Chondrocyte (in vitro differentiated cells): ENCODE data around the gene ANO1. TPM values are rescaled to one million over a fixed set of nuclear protein-coding genes. Genes with fewer than 3 reads are reported as not detected.
A peak's percentile ranks its signal among the peaks of the same experiment; 100 is the strongest.

Experiments used
- DNase-seq: peaks from one replicate; pipeline ENCODE4 v3.0.0; 2021; ENCODE audit warnings: mixed read lengths, low spot score
- H3K27ac Mint-ChIP-seq: one replicate; pipeline ENCODE4 v1.8.0; 2021; ENCODE audit warnings: mild to moderate bottlenecking, moderate library complexity, mixed read lengths; ENCODE audit not compliant: unreplicated experiment
- H3K27me3 Mint-ChIP-seq: 2 replicates; pipeline ENCODE4 v1.8.0; 2021; ENCODE audit warnings: low read depth, mixed read lengths
- H3K36me3 Mint-ChIP-seq: 2 replicates; pipeline ENCODE4 v1.8.0; 2021; ENCODE audit warnings: low read depth, mixed read lengths
- H3K4me1 Mint-ChIP-seq: 2 replicates; pipeline ENCODE4 v1.8.0; 2021; ENCODE audit warnings: low read depth, mild to moderate bottlenecking, mixed read lengths
- H3K4me3 Mint-ChIP-seq: one replicate; pipeline ENCODE4 v1.8.0; 2021; ENCODE audit warnings: mild to moderate bottlenecking, moderate library complexity, mixed read lengths; ENCODE audit not compliant: unreplicated experiment
- H3K9me3 Mint-ChIP-seq: 2 replicates; pipeline ENCODE4 v1.8.0; 2021; ENCODE audit warnings: low read depth, mixed read lengths
- CTCF ChIP-seq: fragments of 200-600 bp; sonication (generic); IDR thresholded peaks from 2 replicates; pipeline ENCODE4 v1.5.0; 2021; ENCODE audit warnings: antibody characterized with exemption, mild to moderate bottlenecking, moderate library complexity
- total RNA-seq: library from RNA; stranded (reverse); gene quantifications from 3 replicates; pipeline ENCODE4 v1.2.1, GENCODE V29; 2021

The ANO1 gene
- total RNA-seq, 1 donor from 2014 or later: 1.5 TPM

GRCh38 chr11:70122490-70123198 lies 44.5 kb downstream of the ANO1 start:
- Mint-ChIP-seq H3K4me3 (no peak overlapping the region), H3K9me3 (peaks cover 6% of the 10 kb centered on the region), H3K36me3 (no peaks in the 10 kb centered on the region), H3K4me1 (peaks cover 6% of the 10 kb centered on the region), H3K27ac (no peak overlapping the region), H3K27me3 (peaks cover 27% of the 10 kb centered on the region)
- no peak for TF ChIP-seq CTCF
- DNase-seq: no peak

DNA sequence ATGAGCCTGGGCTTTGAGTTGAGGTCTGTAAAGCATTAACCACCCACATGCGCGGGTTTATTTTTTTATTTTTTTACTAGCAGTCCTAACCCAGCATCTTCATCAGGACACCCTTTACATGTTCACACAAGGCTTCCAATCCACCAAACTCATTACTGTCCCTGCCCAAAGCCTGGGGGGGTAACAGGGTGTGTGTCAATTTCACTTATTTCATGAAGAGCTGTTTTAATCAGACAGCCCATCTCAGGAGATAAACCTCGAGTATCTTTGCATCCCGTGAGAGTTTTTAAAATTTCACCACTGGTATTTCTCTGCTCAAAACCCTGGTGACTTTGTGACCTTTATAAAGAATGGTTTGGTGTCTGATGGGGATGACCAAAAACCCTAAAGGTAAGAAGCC lies 45.6 kb downstream of the ANO1 start:
- DNase-seq: no peak
- Mint-ChIP-seq H3K27ac (no peak overlapping the region), H3K4me3 (no peak overlapping the region), H3K4me1 (peaks cover 17% of the 10 kb centered on the region), H3K36me3 (no peaks in the 10 kb centered on the region), H3K9me3 (peaks cover under 1% of the 10 kb centered on the region), H3K27me3 (peaks cover 27% of the 10 kb centered on the region)
- no peak for TF ChIP-seq CTCF

DNA sequence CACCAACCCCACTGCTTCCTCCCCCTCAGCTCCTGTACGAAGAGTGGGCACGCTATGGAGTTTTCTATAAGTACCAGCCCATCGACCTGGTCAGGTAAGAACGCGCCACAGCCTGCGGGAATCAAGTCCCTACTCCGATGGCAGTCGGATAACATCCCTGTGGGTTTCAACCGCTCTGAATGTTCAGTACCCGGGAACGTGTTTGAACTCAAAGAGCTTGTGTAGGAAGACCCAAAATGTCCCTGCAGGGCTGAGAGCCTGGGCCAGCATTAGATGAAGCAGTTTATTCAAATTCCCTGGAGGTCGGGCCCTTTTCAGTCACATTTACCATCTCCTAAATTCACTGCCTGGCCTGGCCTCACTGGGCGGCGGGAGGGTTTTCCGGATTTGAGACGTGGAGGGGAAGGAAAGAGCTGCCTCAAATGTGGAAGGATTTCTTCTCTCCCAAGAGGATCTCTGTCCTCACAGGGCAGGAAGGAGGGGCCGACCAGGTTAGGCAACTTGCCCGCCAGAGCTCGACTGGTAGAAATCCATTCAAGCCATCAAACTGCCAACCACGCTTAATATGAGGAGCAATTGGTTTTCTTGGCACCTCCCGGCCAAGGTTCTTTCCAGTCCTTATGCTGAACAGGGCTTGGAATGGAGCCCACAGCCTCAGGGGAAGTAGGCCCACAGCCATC lies 46.3 kb downstream of the ANO1 start:
- H3K27ac Mint-ChIP-seq: no peak overlapping the region
- H3K4me1 Mint-ChIP-seq: peaks cover 23% of the 10 kb centered on the region
- no peak overlapping the region for H3K4me3 Mint-ChIP-seq
- no peak for TF ChIP-seq CTCF
- H3K27me3 Mint-ChIP-seq: peaks cover 24% of the 10 kb centered on the region
- no peaks in the 10 kb centered on the region for H3K36me3 Mint-ChIP-seq
- no peak for DNase-seq
- no peaks in the 10 kb centered on the region for H3K9me3 Mint-ChIP-seq

- Mint-ChIP-seq H3K9me3 (no peaks in the 10 kb centered on the region), H3K27ac (no peak overlapping the region), H3K36me3 (no peaks in the 10 kb centered on the region), H3K4me3 (no peak overlapping the region), H3K27me3 (peaks cover 8% of the 10 kb centered on the region), H3K4me1 (peaks cover 23% of the 10 kb centered on the region)
- DNase-seq: no peak
- TF ChIP-seq CTCF: no peak
These were observed 48.4 kb downstream of the ANO1 start for GRCh38 chr11:70126494-70126893.

DNA sequence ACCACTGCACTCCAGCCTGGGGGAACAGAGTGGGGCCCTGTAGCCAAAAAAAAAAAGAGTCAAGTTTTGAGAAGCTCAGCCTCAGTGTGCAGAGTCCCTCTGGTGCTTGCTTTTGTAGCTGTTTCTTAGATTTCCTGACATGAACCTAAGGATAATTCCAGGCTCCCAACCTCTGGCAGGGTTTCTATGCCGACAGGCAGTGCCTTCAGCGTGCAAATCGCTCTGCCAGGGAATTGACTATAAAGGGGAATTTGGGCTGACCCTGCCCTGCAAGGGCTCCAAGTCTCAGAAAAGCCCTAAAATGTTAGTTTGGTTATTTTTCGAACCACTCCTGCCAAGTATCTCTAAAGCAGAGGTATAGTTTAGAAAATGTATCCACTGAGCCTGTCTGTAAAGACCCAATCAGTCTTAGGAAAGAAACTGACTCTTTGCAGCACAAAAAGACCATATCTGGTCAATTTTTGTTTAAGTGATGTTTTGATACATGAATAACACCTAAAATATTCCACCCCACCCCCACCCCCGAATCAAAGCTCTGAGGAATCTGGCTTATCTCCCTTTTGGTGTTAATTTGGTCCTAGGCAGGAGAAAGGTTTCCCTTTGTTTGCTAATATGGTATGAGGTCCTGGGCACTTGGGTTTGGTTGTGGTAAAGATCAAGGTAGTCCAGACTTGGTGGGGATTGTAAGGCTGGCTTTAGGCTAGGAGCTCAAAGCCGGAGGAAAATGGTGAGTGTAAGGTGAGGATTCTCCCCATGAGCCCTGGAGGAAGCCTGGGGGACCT lies 49.7 kb downstream of the ANO1 start:
- Mint-ChIP-seq H3K4me3 (no peak overlapping the region), H3K9me3 (no peaks in the 10 kb centered on the region), H3K27me3 (peaks cover under 1% of the 10 kb centered on the region), H3K27ac (peak overlapping the region; percentile 60), H3K36me3 (no peaks in the 10 kb centered on the region), H3K4me1 (peaks cover 23% of the 10 kb centered on the region)
- DNase-seq: no peak
- no peak for TF ChIP-seq CTCF
